Brain pericyte (primary cell): ENCODE measurements around the gene SUN1.

Experiments
- DNase-seq: peaks from one replicate; pipeline ENCODE4 v3.0.0-alpha.2; 2012; ENCODE audit warnings: low read depth, low spot score

SUN1 gene

GRCh38 chr7:891805-892204 is 59.5 kb downstream of the SUN1 start:
- no peak for DNase-seq

GRCh38 chr7:892648-893593 is 60.6 kb downstream of the SUN1 start:
- no peak for DNase-seq

GRCh38 chr7:893686-894085 is 61.4 kb downstream of the SUN1 start:
- DNase-seq, result no peak

GRCh38 chr7:894164-894867 is 62.0 kb downstream of the SUN1 start:
- DNase-seq, result no peak

- no peak for DNase-seq
Observed at GRCh38 chr7:894927-895450, 62.7 kb downstream of the SUN1 start.

GRCh38 chr7:895451-896052 is 63.3 kb downstream of the SUN1 start:
- DNase-seq, result no peak

- DNase-seq, result no peak
Observed at GRCh38 chr7:896346-897075, 64.2 kb downstream of the SUN1 start.

GRCh38 chr7:897086-897485 is 64.8 kb downstream of the SUN1 start:
- no peak for DNase-seq

GRCh38 chr7:897771-898376 is 65.6 kb downstream of the SUN1 start:
- no peak for DNase-seq

GRCh38 chr7:898460-898854 is 66.2 kb downstream of the SUN1 start:
- DNase-seq, result no peak

- no peak for DNase-seq
Observed at GRCh38 chr7:898855-899681, 66.8 kb downstream of the SUN1 start.

GRCh38 chr7:899806-900205 is 67.5 kb downstream of the SUN1 start:
- DNase-seq, result no peak

- no peak for DNase-seq
Observed at GRCh38 chr7:900331-901040, 68.2 kb downstream of the SUN1 start.

GRCh38 chr7:901041-901387 is 68.7 kb downstream of the SUN1 start:
- no peak for DNase-seq

- DNase-seq, result no peak
Observed at GRCh38 chr7:901388-902154, 69.3 kb downstream of the SUN1 start.

- DNase-seq, result no peak
Observed at GRCh38 chr7:902996-903395, 70.7 kb downstream of the SUN1 start.

- DNase-seq, result no peak
Observed at GRCh38 chr7:903921-904755, 71.9 kb downstream of the SUN1 start.

- DNase-seq, result no peak
Observed at GRCh38 chr7:904847-905246, 72.6 kb downstream of the SUN1 start.
